ENCODE results near the gene NPHP3. TPM values are rescaled to one million over a fixed set of nuclear protein-coding genes. Genes with fewer than 3 reads are reported as not detected.

Gene NPHP3
- total and polyA plus RNA-seq, 2 donors (not counting 1 experiment from before 2014, with no cell fraction given) = 18.4 to 47.8 TPM

DNA sequence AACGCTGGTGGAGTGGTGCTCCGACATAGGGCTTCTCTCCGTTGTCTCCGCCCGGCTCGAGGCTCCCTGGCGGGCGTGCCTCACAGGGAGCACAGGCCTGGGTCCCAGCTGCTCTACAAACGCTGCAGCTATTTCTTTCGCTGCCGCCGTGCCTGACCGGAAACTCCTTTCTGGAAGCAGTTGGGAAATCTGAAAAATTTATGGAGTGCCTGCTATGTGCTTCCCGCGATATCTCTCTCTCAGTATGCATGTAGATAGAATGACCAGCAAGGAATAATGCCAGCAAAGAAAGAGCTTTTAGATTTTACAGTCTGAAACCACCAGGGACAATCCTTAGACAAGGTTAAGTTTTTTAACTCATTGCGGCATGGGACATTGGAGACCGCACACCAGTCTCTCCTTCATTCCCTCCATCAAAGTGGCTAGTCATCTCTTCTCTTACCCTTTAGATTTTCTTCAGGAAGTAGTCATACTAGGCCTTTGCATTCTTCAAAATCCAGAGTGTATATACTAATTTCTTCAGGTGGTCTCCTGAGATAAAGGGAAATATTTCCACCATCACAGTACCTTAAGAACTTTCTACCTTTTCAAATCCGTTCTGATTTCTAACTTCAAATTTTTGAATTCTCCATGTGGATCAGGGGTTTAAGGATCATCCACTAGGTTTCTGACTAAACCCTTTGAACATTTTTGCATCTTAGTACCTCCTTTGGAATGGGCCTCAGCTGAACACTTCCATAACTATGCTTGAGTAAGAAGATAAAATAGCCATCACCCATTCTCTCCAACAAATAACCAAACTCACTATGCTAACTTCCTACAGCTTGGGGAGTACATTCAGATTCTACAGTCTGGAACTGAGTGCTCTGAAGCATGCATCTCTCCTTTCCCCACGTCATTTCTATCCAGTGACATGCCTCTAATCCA, 1.1 kb upstream of the NPHP3 start:
- Histone ChIP-seq H3K27ac (ENCODE audit: low read length in 2 of 2) (peak overlapping the region; percentile 3 to 39), H3K4me2 (replicated peaks; ENCODE audit: low read depth, low read length, poor library complexity, severe bottlenecking) (peak overlapping the region; percentile 73), H2AFZ (ENCODE audit: insufficient read depth, low read depth, low read length, poor library complexity, severe bottlenecking) (peak overlapping the region; percentile 71), H3K9ac (ENCODE audit: low read length) (peak overlapping the region; percentile 63), H3K4me3 (ENCODE audit: control extremely low read depth in 1 of 5, extremely low read depth in 1 of 5, insufficient read depth in 1 of 5, low read depth in 2 of 5, low read length in 4 of 5) (peak overlapping the region; percentile 11 to 73 (median 66)), H3K36me3 (replicated peaks in 1 of 2; ENCODE audit: control extremely low read depth in 1 of 2, control insufficient read depth in 1 of 2, extremely low read depth in 1 of 2, insufficient read depth in 2 of 2, low read length in 1 of 2) (peaks cover 0 to 4% of the 10 kb centered on the region in 2 experiments), H3K79me2 (ENCODE audit: control insufficient read depth, insufficient read depth, low read length) (peaks cover 16% of the 10 kb centered on the region), H3K4me1 (ENCODE audit: control insufficient read depth in 2 of 2, insufficient read depth in 2 of 2, low read length in 2 of 2) (peaks cover 17 to 20% of the 10 kb centered on the region in 2 donors), H3K27me3 (replicated peaks in 1 of 4; ENCODE audit: control extremely low read depth in 1 of 4, control insufficient read depth in 3 of 4, insufficient read depth in 4 of 4, low read length in 3 of 4) (no peaks in the 10 kb centered on the region), H3K9me3 (ENCODE audit: control extremely low read depth in 1 of 3, control insufficient read depth in 2 of 3, insufficient read depth in 1 of 3, low read length in 2 of 3) (no peaks in the 10 kb centered on the region), H4K20me1 (ENCODE audit: control insufficient read depth, insufficient read depth, low read length, poor library complexity, severe bottlenecking) (no peaks in the 10 kb centered on the region)
- Mint-ChIP-seq H3K4me1 (peaks cover 30% of the 10 kb centered on the region), H3K27ac (peak overlapping the region; percentile 89), H3K4me3 (peak overlapping the region; percentile 92), H3K9me3 (ENCODE audit: insufficient read depth) (no peaks in the 10 kb centered on the region), H3K27me3 (peaks cover 4% of the 10 kb centered on the region)
- intact Hi-C loops (cut with micrococcal nuclease) = loop anchor here (2.0 to 10.0 kb wide), 2 partner anchors 940 to 1532 kb away; partner anchors contain the start of gene RYK
- DNase-seq = peak; percentile 10
- ATAC-seq (ENCODE audit: low read depth) = no peak
- 5% methylated on average over 16 of the region's 19 CpGs for whole genome bisulfite sequencing (ENCODE audit: insufficient coverage)
- POLR2A ChIA-PET = interaction anchor here (1.0 kb wide), 1 partner anchor 851 kb away, joined by 7 read pairs; the partner anchor contains the start of gene CDV3
- TF ChIP-seq EZH2 (IDR thresholded peaks at IDR 0.05; ENCODE audit: borderline replicate concordance, insufficient read depth, low read depth, low read length, poor library complexity, severe bottlenecking) = no peak
- TF ChIP-seq, protein P1, sequence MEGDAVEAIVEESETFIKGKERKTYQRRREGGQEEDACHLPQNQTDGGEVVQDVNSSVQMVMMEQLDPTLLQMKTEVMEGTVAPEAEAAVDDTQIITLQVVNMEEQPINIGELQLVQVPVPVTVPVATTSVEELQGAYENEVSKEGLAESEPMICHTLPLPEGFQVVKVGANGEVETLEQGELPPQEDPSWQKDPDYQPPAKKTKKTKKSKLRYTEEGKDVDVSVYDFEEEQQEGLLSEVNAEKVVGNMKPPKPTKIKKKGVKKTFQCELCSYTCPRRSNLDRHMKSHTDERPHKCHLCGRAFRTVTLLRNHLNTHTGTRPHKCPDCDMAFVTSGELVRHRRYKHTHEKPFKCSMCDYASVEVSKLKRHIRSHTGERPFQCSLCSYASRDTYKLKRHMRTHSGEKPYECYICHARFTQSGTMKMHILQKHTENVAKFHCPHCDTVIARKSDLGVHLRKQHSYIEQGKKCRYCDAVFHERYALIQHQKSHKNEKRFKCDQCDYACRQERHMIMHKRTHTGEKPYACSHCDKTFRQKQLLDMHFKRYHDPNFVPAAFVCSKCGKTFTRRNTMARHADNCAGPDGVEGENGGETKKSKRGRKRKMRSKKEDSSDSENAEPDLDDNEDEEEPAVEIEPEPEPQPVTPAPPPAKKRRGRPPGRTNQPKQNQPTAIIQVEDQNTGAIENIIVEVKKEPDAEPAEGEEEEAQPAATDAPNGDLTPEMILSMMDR (IDR thresholded peaks at IDR 0.05) = no peak
- CTCF ChIA-PET = interaction anchor here (1.7 to 2.5 kb wide), 2 partner anchors 701 to 856 kb away, joined by 6 to 10 read pairs; no protein-coding TSS in a partner anchor

Data from B cell (primary cell).